IPS-20b (cell line): ENCODE data around the gene TNFRSF8.

ENCODE experiments used
- H3K27ac ChIP-seq: one replicate; pipeline ENCODE4 v1.5.1; 2013; ENCODE audit warnings: low read length
- H3K27me3 ChIP-seq: 2 replicates; pipeline ENCODE4 v1.6.1; 2013; ENCODE audit warnings: mild to moderate bottlenecking, low read length, inconsistent platforms; ENCODE audit not compliant: insufficient read depth
- H3K36me3 ChIP-seq: 2 replicates; pipeline ENCODE4 v1.6.1; 2013; ENCODE audit warnings: low read depth, mild to moderate bottlenecking, inconsistent platforms, low read length, moderate library complexity; ENCODE audit not compliant: insufficient read depth
- H3K4me1 ChIP-seq: 2 replicates; pipeline ENCODE4 v1.6.1; 2013; ENCODE audit warnings: mild to moderate bottlenecking, control low read depth, inconsistent platforms, low read length, moderate library complexity; ENCODE audit not compliant: insufficient read depth
- H3K4me3 ChIP-seq: 2 replicates; pipeline ENCODE4 v1.5.1; 2013; ENCODE audit warnings: mild to moderate bottlenecking, low read length, inconsistent platforms
- H3K9ac ChIP-seq: 2 replicates; pipeline ENCODE4 v1.6.1; 2013; ENCODE audit warnings: low read depth, mild to moderate bottlenecking, inconsistent platforms, low read length, moderate library complexity
- H3K9me3 ChIP-seq: 2 replicates; pipeline ENCODE4 v1.6.1; 2013; ENCODE audit warnings: mild to moderate bottlenecking, low read depth, low read length, inconsistent platforms; ENCODE audit not compliant: insufficient read depth

TNFRSF8 gene

GRCh38 chr1:12191242-12192032, 128.3 kb downstream of the TNFRSF8 start:
- Histone ChIP-seq H3K4me1 (peaks cover 8% of the 10 kb centered on the region; the same call in 1 of the 2 replicates), H3K36me3 (no peaks in the 10 kb centered on the region), H3K27ac (no peak overlapping the region), H3K4me3 (no peak overlapping the region), H3K27me3 (no peaks in the 10 kb centered on the region; the same call in 1 of the 2 replicates), H3K9ac (no peak overlapping the region), H3K9me3 (no peaks in the 10 kb centered on the region)
